GM23338 (cell line): ENCODE results near the gene SREK1.

Experiments
- CREB1 ChIP-seq: fragments of 250-450 bp; sonication (Bioruptor Pico); IDR thresholded peaks from 2 replicates; pipeline ENCODE4 v1.5.0; 2020; ENCODE audit warnings: low read depth, mild to moderate bottlenecking, moderate library complexity
- EZH2 ChIP-seq: fragments of 200-600 bp; sonication (generic); IDR thresholded peaks from one replicate; pipeline ENCODE4 v1.8.0; 2017; ENCODE audit warnings: antibody characterized with exemption, mild to moderate bottlenecking, low read depth; ENCODE audit not compliant: unreplicated experiment
- EZH2phosphoT487 ChIP-seq: fragments of 200-600 bp; sonication (generic); IDR thresholded peaks from one replicate; pipeline ENCODE4 v1.8.1; 2018; ENCODE audit warnings: antibody characterized with exemption; ENCODE audit not compliant: unreplicated experiment
- JUNB ChIP-seq: IDR thresholded peaks from one replicate; pipeline ENCODE4 v1.6.1; 2016; ENCODE audit warnings: antibody characterized with exemption; ENCODE audit not compliant: unreplicated experiment
- POLR2AphosphoS5 ChIP-seq: IDR thresholded peaks from 2 replicates; pipeline ENCODE4 v1.6.1; 2016; ENCODE audit warnings: antibody characterized with exemption, low read depth
- STAT1 ChIP-seq: IDR thresholded peaks from one replicate; pipeline ENCODE4 v1.6.1; 2016; ENCODE audit warnings: antibody characterized with exemption; ENCODE audit not compliant: unreplicated experiment
- ZNF114 ChIP-seq: fragments of 250-450 bp; sonication (Bioruptor Pico); IDR thresholded peaks from 2 replicates; pipeline ENCODE4 v1.5.0; 2020; ENCODE audit warnings: mild to moderate bottlenecking, moderate library complexity
- TF ChIP-seq, protein P1 (sequence below), 2 experiments: fragments of 200-600 bp in 1 of 2; sonication (generic) in 1 of 2; conservative IDR thresholded peaks; 2 replicates each; pipeline versions ENCODE4 v1.5.1 to v1.6.1; 2016 to 2017; ENCODE audit warnings: antibody characterized with exemption in 2 of 2, low read depth in 2 of 2, mild to moderate bottlenecking in 2 of 2, moderate library complexity in 1 of 2
- TF ChIP-seq, protein P2 (sequence below): IDR thresholded peaks from one replicate; pipeline ENCODE4 v1.6.1; 2018; ENCODE audit warnings: antibody characterized with exemption; ENCODE audit not compliant: unreplicated experiment

DNA sequence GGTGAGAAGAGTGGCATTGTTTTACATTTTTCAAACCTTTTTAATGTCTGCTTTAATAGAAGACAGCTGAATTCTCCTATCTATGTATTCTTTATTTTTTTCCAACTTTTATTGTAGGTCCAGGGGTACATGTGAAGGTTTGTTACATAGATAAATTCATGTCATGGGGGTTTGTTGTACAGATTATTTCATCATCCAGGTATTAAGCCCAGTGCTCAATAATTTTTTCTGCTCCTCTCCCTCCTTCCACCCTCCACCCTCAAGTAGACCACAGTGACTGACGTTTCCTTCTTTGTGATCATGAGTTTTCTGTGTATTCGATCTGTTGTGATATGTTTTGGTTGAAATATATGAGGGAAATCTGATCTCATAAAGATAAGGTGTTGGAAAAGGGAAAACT, 1.7 kb upstream of the SREK1 start:
- TF ChIP-seq, protein P1, sequence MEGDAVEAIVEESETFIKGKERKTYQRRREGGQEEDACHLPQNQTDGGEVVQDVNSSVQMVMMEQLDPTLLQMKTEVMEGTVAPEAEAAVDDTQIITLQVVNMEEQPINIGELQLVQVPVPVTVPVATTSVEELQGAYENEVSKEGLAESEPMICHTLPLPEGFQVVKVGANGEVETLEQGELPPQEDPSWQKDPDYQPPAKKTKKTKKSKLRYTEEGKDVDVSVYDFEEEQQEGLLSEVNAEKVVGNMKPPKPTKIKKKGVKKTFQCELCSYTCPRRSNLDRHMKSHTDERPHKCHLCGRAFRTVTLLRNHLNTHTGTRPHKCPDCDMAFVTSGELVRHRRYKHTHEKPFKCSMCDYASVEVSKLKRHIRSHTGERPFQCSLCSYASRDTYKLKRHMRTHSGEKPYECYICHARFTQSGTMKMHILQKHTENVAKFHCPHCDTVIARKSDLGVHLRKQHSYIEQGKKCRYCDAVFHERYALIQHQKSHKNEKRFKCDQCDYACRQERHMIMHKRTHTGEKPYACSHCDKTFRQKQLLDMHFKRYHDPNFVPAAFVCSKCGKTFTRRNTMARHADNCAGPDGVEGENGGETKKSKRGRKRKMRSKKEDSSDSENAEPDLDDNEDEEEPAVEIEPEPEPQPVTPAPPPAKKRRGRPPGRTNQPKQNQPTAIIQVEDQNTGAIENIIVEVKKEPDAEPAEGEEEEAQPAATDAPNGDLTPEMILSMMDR (conservative IDR thresholded peaks at IDR 0.05; ENCODE audit: low read depth in 2 of 2) = no peak
- no peak for TF ChIP-seq EZH2
- no peak for TF ChIP-seq ZNF114 (CRISPR knock-in tag)
- TF ChIP-seq EZH2phosphoT487 = no peak
- no peak for TF ChIP-seq POLR2AphosphoS5
- TF ChIP-seq CREB1 = no peak
- TF ChIP-seq JUNB = no peak
- TF ChIP-seq, protein P2, sequence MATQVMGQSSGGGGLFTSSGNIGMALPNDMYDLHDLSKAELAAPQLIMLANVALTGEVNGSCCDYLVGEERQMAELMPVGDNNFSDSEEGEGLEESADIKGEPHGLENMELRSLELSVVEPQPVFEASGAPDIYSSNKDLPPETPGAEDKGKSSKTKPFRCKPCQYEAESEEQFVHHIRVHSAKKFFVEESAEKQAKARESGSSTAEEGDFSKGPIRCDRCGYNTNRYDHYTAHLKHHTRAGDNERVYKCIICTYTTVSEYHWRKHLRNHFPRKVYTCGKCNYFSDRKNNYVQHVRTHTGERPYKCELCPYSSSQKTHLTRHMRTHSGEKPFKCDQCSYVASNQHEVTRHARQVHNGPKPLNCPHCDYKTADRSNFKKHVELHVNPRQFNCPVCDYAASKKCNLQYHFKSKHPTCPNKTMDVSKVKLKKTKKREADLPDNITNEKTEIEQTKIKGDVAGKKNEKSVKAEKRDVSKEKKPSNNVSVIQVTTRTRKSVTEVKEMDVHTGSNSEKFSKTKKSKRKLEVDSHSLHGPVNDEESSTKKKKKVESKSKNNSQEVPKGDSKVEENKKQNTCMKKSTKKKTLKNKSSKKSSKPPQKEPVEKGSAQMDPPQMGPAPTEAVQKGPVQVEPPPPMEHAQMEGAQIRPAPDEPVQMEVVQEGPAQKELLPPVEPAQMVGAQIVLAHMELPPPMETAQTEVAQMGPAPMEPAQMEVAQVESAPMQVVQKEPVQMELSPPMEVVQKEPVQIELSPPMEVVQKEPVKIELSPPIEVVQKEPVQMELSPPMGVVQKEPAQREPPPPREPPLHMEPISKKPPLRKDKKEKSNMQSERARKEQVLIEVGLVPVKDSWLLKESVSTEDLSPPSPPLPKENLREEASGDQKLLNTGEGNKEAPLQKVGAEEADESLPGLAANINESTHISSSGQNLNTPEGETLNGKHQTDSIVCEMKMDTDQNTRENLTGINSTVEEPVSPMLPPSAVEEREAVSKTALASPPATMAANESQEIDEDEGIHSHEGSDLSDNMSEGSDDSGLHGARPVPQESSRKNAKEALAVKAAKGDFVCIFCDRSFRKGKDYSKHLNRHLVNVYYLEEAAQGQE = no peak
- TF ChIP-seq STAT1 = no peak
